Measurements from ENCODE around the gene ADAR.

GRCh38 chr1:154575951-154576566, 31.9 kb downstream of the ADAR start:
- TF ChIP-seq POLR2A (IDR thresholded peaks at IDR 0.05) (no peak), POLR2AphosphoS5 (IDR thresholded peaks at IDR 0.05) (no peak)
- TF ChIP-seq, protein P1, sequence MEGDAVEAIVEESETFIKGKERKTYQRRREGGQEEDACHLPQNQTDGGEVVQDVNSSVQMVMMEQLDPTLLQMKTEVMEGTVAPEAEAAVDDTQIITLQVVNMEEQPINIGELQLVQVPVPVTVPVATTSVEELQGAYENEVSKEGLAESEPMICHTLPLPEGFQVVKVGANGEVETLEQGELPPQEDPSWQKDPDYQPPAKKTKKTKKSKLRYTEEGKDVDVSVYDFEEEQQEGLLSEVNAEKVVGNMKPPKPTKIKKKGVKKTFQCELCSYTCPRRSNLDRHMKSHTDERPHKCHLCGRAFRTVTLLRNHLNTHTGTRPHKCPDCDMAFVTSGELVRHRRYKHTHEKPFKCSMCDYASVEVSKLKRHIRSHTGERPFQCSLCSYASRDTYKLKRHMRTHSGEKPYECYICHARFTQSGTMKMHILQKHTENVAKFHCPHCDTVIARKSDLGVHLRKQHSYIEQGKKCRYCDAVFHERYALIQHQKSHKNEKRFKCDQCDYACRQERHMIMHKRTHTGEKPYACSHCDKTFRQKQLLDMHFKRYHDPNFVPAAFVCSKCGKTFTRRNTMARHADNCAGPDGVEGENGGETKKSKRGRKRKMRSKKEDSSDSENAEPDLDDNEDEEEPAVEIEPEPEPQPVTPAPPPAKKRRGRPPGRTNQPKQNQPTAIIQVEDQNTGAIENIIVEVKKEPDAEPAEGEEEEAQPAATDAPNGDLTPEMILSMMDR (IDR thresholded peaks at IDR 0.05), result no peak

Measured in breast epithelium (tissue), 3 donors.